Measurements from ENCODE around the gene CCDC197.

CCDC197 gene

GRCh38 chr14:93962701-93963601, 34.1 kb upstream of the CCDC197 start:
- no peak for DNase-seq

GRCh38 chr14:93963692-93964091, 33.4 kb upstream of the CCDC197 start:
- no peak for DNase-seq

GRCh38 chr14:93964281-93964680, 32.8 kb upstream of the CCDC197 start:
- no peak for DNase-seq

GRCh38 chr14:93964820-93965286, 32.2 kb upstream of the CCDC197 start:
- DNase-seq, result no peak

- DNase-seq, result no peak
These were observed 31.7 kb upstream of the CCDC197 start for GRCh38 chr14:93965287-93965821.

GRCh38 chr14:93965946-93966474, 31.1 kb upstream of the CCDC197 start:
- DNase-seq, result no peak

GRCh38 chr14:93967637-93968250, 29.4 kb upstream of the CCDC197 start:
- no peak for DNase-seq

GRCh38 chr14:93969082-93969828, 27.8 kb upstream of the CCDC197 start:
- no peak for DNase-seq

- peak; percentile 71 to 72 for DNase-seq
These were observed 26.5 kb upstream of the CCDC197 start for GRCh38 chr14:93970585-93970964.

GRCh38 chr14:93970965-93971634, 26.0 kb upstream of the CCDC197 start:
- DNase-seq, result peak; percentile 33 to 38

- DNase-seq, result no peak
These were observed 25.5 kb upstream of the CCDC197 start for GRCh38 chr14:93971635-93972027.

GRCh38 chr14:93972618-93973205, 24.4 kb upstream of the CCDC197 start:
- DNase-seq, result no peak

- DNase-seq, result no peak
These were observed 23.5 kb upstream of the CCDC197 start for GRCh38 chr14:93973607-93974006.

- no peak for DNase-seq
These were observed 22.8 kb upstream of the CCDC197 start for GRCh38 chr14:93974299-93974698.

- no peak for DNase-seq
These were observed 22.3 kb upstream of the CCDC197 start for GRCh38 chr14:93974833-93975232.

GRCh38 chr14:93975791-93976476, 21.2 kb upstream of the CCDC197 start:
- DNase-seq, result no peak

- no peak for DNase-seq
These were observed 20.5 kb upstream of the CCDC197 start, which contains the start of gene ASB2 for GRCh38 chr14:93976477-93977057. ASB2 (minus strand) TSS chr14:93976570; CDS start chr14:93964539, 12,031 bp downstream.

GRCh38 chr14:93977171-93977570, 19.9 kb upstream of the CCDC197 start:
- no peak for DNase-seq

GRCh38 chr14:93977790-93978581, 19.1 kb upstream of the CCDC197 start:
- peak; percentile 58 to 67 for DNase-seq

GRCh38 chr14:93978735-93979134, 18.4 kb upstream of the CCDC197 start:
- DNase-seq, result no peak
